Neural crest cell (in vitro differentiated cells): ENCODE results near the gene CHIC2. TPM values are rescaled to one million over a fixed set of nuclear protein-coding genes. Genes with fewer than 3 reads are reported as not detected.

Source experiments
- DNase-seq: peaks from one replicate; pipeline ENCODE4 v3.0.0; 2021; ENCODE audit warnings: low read depth, mixed read lengths, low spot score
- H3K27ac Mint-ChIP-seq: one replicate; pipeline ENCODE4 v1.8.0; 2021; ENCODE audit warnings: mild to moderate bottlenecking, mixed read lengths; ENCODE audit not compliant: unreplicated experiment
- H3K27me3 Mint-ChIP-seq: 2 replicates; pipeline ENCODE4 v1.8.0; 2021; ENCODE audit warnings: low read depth, mild to moderate bottlenecking, mixed read lengths
- H3K36me3 Mint-ChIP-seq: 2 replicates; pipeline ENCODE4 v1.8.0; 2021; ENCODE audit warnings: low read depth, mild to moderate bottlenecking, mixed read lengths
- H3K4me1 Mint-ChIP-seq: 2 replicates; pipeline ENCODE4 v1.8.0; 2021; ENCODE audit warnings: mixed read lengths
- H3K4me3 Mint-ChIP-seq: one replicate; pipeline ENCODE4 v1.8.0; 2021; ENCODE audit warnings: mild to moderate bottlenecking, mixed read lengths
- H3K9me3 Mint-ChIP-seq: 2 replicates; pipeline ENCODE4 v1.8.0; 2021; ENCODE audit warnings: mixed read lengths
- CTCF ChIP-seq: fragments of 200-600 bp; sonication (generic); conservative IDR thresholded peaks from 2 replicates; pipeline ENCODE4 v1.5.0; 2021; ENCODE audit warnings: antibody characterized with exemption, mild to moderate bottlenecking
- total RNA-seq: library from RNA; stranded (reverse); gene quantifications from 2 replicates; pipeline ENCODE4 v1.2.1, GENCODE V29; 2021

Gene CHIC2
- total RNA-seq, 1 donor from 2014 or later = 9.5 TPM

GRCh38 chr4:54104907-54105306, 40.5 kb upstream of the CHIC2 start:
- H3K4me1 Mint-ChIP-seq = peaks cover 55% of the 10 kb centered on the region
- no peak overlapping the region for H3K27ac Mint-ChIP-seq
- H3K27me3 Mint-ChIP-seq = peaks cover 100% of the 10 kb centered on the region
- no peak overlapping the region for H3K4me3 Mint-ChIP-seq
- no peak for DNase-seq
- H3K36me3 Mint-ChIP-seq = peaks cover 3% of the 10 kb centered on the region
- TF ChIP-seq CTCF = no peak
- no peaks in the 10 kb centered on the region for H3K9me3 Mint-ChIP-seq

DNA sequence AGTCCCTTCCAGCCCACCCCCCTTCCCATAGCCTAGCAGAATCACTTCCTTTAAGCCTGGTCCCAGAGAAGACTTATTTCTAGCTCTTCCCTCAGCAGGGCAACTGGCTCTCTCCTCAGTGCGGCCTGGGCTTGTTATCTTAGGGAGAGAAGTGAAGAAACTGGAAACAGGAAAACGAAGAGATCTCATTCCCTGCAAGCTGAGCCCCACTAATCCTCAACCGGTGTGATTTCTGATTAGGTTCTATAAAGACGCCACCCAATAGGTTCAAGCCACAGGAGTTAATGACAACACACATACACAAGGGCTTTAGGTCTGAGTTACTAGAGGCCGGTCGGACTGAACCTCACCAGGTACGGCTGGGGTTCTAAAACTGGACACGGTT, 38.8 kb upstream of the CHIC2 start:
- TF ChIP-seq CTCF = no peak
- Mint-ChIP-seq H3K27me3 (peaks cover 100% of the 10 kb centered on the region), H3K36me3 (no peaks in the 10 kb centered on the region), H3K27ac (no peak overlapping the region), H3K9me3 (no peaks in the 10 kb centered on the region), H3K4me1 (peaks cover 52% of the 10 kb centered on the region), H3K4me3 (peak overlapping the region; percentile 29)
- DNase-seq = no peak

DNA sequence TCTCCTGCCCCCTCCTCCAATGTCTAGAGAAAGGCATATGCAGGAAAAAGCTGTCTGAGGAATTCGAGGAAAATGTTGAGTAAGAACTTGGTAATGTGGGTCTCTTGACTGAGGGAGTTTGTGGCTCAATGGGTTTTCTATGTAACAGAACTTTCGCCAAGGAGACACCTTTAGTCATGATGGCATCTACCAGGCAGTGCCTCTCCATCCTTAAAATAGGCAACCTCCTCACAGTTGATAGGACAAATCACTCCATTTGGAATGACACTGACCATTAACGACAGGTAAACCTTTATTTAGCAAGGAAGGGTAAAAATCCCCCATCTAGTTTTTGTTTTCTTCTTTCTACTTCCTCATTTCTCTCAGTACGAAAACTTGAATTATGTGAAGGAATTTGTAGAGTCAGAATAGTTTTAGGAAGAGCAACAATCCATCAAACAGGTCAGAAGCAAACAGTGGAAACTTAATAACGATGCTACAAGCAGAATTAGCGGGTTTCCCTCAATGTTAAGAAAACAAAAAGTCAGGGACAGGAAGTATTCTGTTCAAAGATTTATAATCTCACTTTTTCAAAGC, 38.2 kb upstream of the CHIC2 start:
- Mint-ChIP-seq H3K27me3 (peaks cover 100% of the 10 kb centered on the region), H3K4me3 (peak overlapping the region; percentile 35), H3K9me3 (no peaks in the 10 kb centered on the region), H3K36me3 (no peaks in the 10 kb centered on the region), H3K4me1 (peaks cover 49% of the 10 kb centered on the region), H3K27ac (no peak overlapping the region)
- TF ChIP-seq CTCF = no peak
- DNase-seq = no peak

DNA sequence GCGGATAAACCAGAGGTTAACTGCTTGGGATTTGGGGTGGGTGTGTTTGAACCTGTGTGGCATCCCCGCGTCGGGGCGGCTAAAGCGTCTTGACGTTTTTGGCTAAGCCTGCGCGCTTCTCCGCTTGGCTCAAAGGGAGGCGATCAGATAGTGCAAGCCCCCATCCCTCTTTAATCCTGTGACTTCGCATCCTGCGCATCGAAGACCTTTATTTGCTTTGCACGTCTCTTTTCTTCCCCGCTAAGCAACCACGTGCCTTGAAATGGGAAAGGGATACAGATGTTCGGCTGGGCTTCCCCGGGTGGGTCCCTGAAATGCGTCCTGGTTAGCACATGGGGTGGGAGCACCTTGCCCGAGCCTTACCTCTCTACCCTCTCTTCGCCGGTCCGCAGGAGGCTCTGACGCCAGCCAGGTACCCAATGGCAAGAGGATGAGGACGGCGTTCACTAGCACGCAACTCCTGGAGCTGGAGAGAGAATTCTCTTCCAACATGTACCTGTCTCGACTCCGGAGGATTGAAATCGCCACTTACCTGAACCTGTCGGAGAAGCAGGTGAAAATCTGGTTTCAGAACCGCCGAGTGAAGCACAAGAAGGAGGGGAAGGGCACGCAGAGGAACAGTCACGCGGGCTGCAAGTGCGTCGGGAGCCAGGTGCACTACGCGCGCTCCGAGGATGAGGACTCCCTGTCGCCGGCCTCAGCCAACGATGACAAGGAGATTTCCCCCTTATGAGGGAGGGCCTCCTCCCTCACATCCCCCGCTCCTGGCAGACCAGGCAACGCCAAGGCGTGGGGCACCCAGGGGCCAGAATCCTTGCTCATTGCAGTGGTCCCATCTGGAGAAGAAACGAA, 37.0 kb upstream of the CHIC2 start:
- peaks cover 100% of the 10 kb centered on the region for H3K27me3 Mint-ChIP-seq
- TF ChIP-seq CTCF = no peak
- H3K9me3 Mint-ChIP-seq = no peaks in the 10 kb centered on the region
- H3K27ac Mint-ChIP-seq = no peak overlapping the region
- H3K36me3 Mint-ChIP-seq = no peaks in the 10 kb centered on the region
- peaks cover 45% of the 10 kb centered on the region for H3K4me1 Mint-ChIP-seq
- DNase-seq = no peak
- peak overlapping the region; percentile 54 for H3K4me3 Mint-ChIP-seq

GRCh38 chr4:54100595-54101189, 36.3 kb upstream of the CHIC2 start:
- no peak for DNase-seq
- Mint-ChIP-seq H3K27me3 (peaks cover 100% of the 10 kb centered on the region), H3K9me3 (no peaks in the 10 kb centered on the region), H3K4me1 (peaks cover 50% of the 10 kb centered on the region), H3K36me3 (no peaks in the 10 kb centered on the region), H3K27ac (no peak overlapping the region), H3K4me3 (peak overlapping the region; percentile 54)
- TF ChIP-seq CTCF = no peak
